Pancreas (tissue), 10 donors: Measurements from ENCODE around the gene BTNL8. TPM values are rescaled to one million over a fixed set of nuclear protein-coding genes. Genes with fewer than 3 reads are reported as not detected.

Source experiments
- ATAC-seq, 4 donors: fragments of 200-7000 bp; cut with Tn5 transposase; one replicate each; pipeline versions ENCODE4 v1.8.0 to v1.9.1; 2020; ENCODE audit warnings: mild to moderate bottlenecking in 4 of 4, moderate library complexity in 4 of 4
- DNase-seq, 6 donors: peaks; one replicate each; pipeline ENCODE4 v3.0.0-alpha.2; 2020
- FAIRE-seq: peaks from 2 replicates; lab custom pipeline; 2012; peaks lifted over from hg19 to GRCh38; lab: Jason Lieb, UNC
- H3K27ac ChIP-seq, 4 donors: fragments of 200-600 bp; sonication (generic); 1 replicate in 3 of 4; 2 replicates in 1 of 4; pipeline versions ENCODE4 v1.5.0 to v1.8.0; 2020
- H3K27me3 ChIP-seq, 4 donors: fragments of 200-600 bp; one replicate each; pipeline ENCODE4 v1.8.0; 2021
- H3K36me3 ChIP-seq, 3 donors: fragments of 200-600 bp; sonication (generic) in 1 of 3; one replicate each; pipeline versions ENCODE4 v1.5.0 to v1.8.0; 2020 to 2021
- H3K4me1 ChIP-seq, 3 donors: fragments of 200-600 bp; one replicate each; pipeline ENCODE4 v1.8.0; 2021
- H3K4me3 ChIP-seq, 4 donors: fragments of 200-600 bp; sonication (generic) in 2 of 4; one replicate each; pipeline versions ENCODE4 v1.5.0 to v1.8.0; 2020 to 2021
- H3K9me3 ChIP-seq, 4 donors: fragments of 200-600 bp; one replicate each; pipeline ENCODE4 v1.8.0; 2021
- WGBS, 2 donors: extraction: QIAGEN DNeasy Blood & Tissue Kit; methylation state at CpG; one replicate each; pipeline ENCODE4 v1.1.7; 2013; 5-methylcytosine and 5-hydroxymethylcytosine counted together
- intact Hi-C, 3 donors: fragments of 100-400 bp; cut with DNase I; formaldehyde crosslinking; loops; one replicate each; pipeline versions ENCODE4 v1.11.1 to v1.14.2; 2022
- polyA plus RNA-seq, 2 donors: library from polyadenylated mRNA; stranded (reverse); fragments of 200-250 nt; gene quantifications; one replicate each; pipeline ENCODE4 v1.2.3, GENCODE V29; 2013
- total RNA-seq, 6 donors: library from RNA; stranded (reverse); fragmentation: NEBNext Ultra II Directional in 4 of 6; extraction: Animal tissue kit (Norgen Biotek cat#: 25700) in 4 of 6; gene quantifications; one replicate each; pipeline versions ENCODE4 v1.2.1 to v1.2.4, GENCODE V29; 2021 to 2023
- TF ChIP-seq, protein P1 (sequence below), 4 donors: fragments of 200-600 bp; sonication (generic) in 3 of 4; IDR thresholded peaks; one replicate each; pipeline versions ENCODE4 v1.5.0 to v1.8.0; 2021; ENCODE audit warnings: antibody characterized with exemption in 4 of 4
- donor health status: healthy with polysubstance abuse.
- donor health status: DM: no; HTN: no; CAD: no; lungs with moderate emphysema.
- donor health status: DM: no; HTN: no; CAD: no.
- donor health status: control.
- donor health status: control.
- donor health status: Bipolar disorder and iron deficiency.
- donor health status: DM: yes; HTN: yes; CAD: no.
- donor health status: DM: no; HTN: no; CAD: no.
- donor health status: DM: no; HTN: no; CAD: no.
- donor health status: DM: yes; HTN: yes; CAD: no.

Gene BTNL8
- total and polyA plus RNA-seq, 8 donors = 0.23 to 1.5 (median 0.45) TPM; not detected in 2

GRCh38 chr5:180969406-180969805 is 70.4 kb downstream of the BTNL8 start:
- ATAC-seq (no peak), DNase-seq (no peak)
- intact Hi-C loops = no loop called here

GRCh38 chr5:180970336-180970735 is 71.4 kb downstream of the BTNL8 start:
- Histone ChIP-seq H3K4me3 (no peak overlapping the region), H3K36me3 (no peaks in the 10 kb centered on the region), H3K4me1 (peaks cover 0 to 4% (median 0%) of the 10 kb centered on the region in 3 donors), H3K27me3 (no peaks in the 10 kb centered on the region), H3K9me3 (no peaks in the 10 kb centered on the region), H3K27ac (no peak overlapping the region)
- TF ChIP-seq, protein P1, sequence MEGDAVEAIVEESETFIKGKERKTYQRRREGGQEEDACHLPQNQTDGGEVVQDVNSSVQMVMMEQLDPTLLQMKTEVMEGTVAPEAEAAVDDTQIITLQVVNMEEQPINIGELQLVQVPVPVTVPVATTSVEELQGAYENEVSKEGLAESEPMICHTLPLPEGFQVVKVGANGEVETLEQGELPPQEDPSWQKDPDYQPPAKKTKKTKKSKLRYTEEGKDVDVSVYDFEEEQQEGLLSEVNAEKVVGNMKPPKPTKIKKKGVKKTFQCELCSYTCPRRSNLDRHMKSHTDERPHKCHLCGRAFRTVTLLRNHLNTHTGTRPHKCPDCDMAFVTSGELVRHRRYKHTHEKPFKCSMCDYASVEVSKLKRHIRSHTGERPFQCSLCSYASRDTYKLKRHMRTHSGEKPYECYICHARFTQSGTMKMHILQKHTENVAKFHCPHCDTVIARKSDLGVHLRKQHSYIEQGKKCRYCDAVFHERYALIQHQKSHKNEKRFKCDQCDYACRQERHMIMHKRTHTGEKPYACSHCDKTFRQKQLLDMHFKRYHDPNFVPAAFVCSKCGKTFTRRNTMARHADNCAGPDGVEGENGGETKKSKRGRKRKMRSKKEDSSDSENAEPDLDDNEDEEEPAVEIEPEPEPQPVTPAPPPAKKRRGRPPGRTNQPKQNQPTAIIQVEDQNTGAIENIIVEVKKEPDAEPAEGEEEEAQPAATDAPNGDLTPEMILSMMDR (IDR thresholded peaks at IDR 0.05) = no peak
- intact Hi-C loops = no loop called here
- 95 to 96% methylated on average over 17 to 31 of the region's 31 CpGs for WGBS, 2 donors
- no peak for DNase-seq
- FAIRE-seq = no peak
- no peak for ATAC-seq

More at GRCh38 chr5:180969406-180969805, 70.4 kb downstream of the BTNL8 start:
- Histone ChIP-seq H3K4me1 (peaks cover 0 to 4% (median 0%) of the 10 kb centered on the region in 3 donors), H3K27me3 (no peaks in the 10 kb centered on the region), H3K4me3 (no peak overlapping the region), H3K9me3 (no peaks in the 10 kb centered on the region), H3K27ac (no peak overlapping the region), H3K36me3 (no peaks in the 10 kb centered on the region)
- FAIRE-seq = no peak
- TF ChIP-seq, protein P1 (IDR thresholded peaks at IDR 0.05) = no peak
- WGBS, 2 donors = 96 to 99% methylated on average over 13 to 23 of the region's 23 CpGs

DNA sequence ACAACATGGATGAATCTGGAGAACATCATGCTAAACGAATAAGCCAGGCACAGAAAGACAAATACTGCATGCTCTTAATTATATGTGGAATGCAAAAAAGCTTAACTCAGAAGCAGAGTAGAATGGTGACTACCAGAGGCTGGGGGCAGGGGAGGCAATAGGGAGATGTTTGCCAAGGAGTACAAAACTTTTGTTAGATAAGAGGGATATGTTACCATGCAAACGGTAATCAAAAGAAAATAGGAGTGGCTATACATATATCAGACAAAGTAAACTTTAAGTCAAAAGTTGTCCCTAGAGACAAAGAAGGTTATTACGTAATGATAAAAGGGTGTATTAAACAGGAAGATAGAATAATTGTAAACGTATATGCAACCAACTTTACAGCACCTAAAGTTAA is 71.9 kb downstream of the BTNL8 start:
- 32 to 36% methylated on average over 4 of the region's 4 CpGs for WGBS, 2 donors
- Histone ChIP-seq H3K4me3 (no peak overlapping the region), H3K9me3 (no peaks in the 10 kb centered on the region), H3K4me1 (peaks cover 0 to 4% (median 0%) of the 10 kb centered on the region in 3 donors), H3K27me3 (no peaks in the 10 kb centered on the region), H3K36me3 (no peaks in the 10 kb centered on the region), H3K27ac (no peak overlapping the region)
- no peak for DNase-seq
- FAIRE-seq = no peak
- TF ChIP-seq, protein P1 (IDR thresholded peaks at IDR 0.05) = no peak
- ATAC-seq = peak in 3 of 4 donors; percentile 39 to 80 (median 47)
- intact Hi-C loops = no loop called here

GRCh38 chr5:180974612-180975315 is 75.8 kb downstream of the BTNL8 start:
- intact Hi-C loops = no loop called here
- ATAC-seq (no peak), FAIRE-seq (no peak)

More at GRCh38 chr5:180974612-180975315, 75.8 kb downstream of the BTNL8 start:
- no peak overlapping the region for H3K4me3 ChIP-seq
- no peaks in the 10 kb centered on the region for H3K9me3 ChIP-seq
- DNase-seq = no peak
- H3K27me3 ChIP-seq = no peaks in the 10 kb centered on the region
- peaks cover 0 to 4% (median 0%) of the 10 kb centered on the region in 3 donors for H3K4me1 ChIP-seq
- TF ChIP-seq, protein P1 (IDR thresholded peaks at IDR 0.05) = no peak
- H3K27ac ChIP-seq = no peak overlapping the region
- WGBS, 2 donors = 76 to 90% methylated on average over 2 of the region's 2 CpGs
- no peaks in the 10 kb centered on the region for H3K36me3 ChIP-seq
